Measurements from ENCODE around the gene ARMC3. TPM values are rescaled to one million over a fixed set of nuclear protein-coding genes. Genes with fewer than 3 reads are reported as not detected.
A peak's percentile ranks its signal among the peaks of the same experiment; 100 is the strongest.

ARMC3 gene
- polyA plus RNA-seq, 2 of the 4 experiments (the other 2 are of a cell fraction), result 0.09 to 0.59 TPM

- ATAC-seq, result no peak
- no peaks in the 10 kb centered on the region for H3K4me1 ChIP-seq
- no peak for TF ChIP-seq MYC (IDR thresholded peaks at IDR 0.05; ENCODE audit: borderline replicate concordance, low read length)
- no peak for DNase-seq (ENCODE audit: low read depth in 1 of 2, low spot score in 1 of 2)
- H3K4me3 ChIP-seq, result no peak overlapping the region
- ChIA-PET CTCF (interaction anchor here (0.8 kb wide), 1 partner anchor 741 kb away, joined by 3 read pairs; no protein-coding TSS in a partner anchor), POLR2A (no interaction called here)
- 0 out of 3 replicates have a peak, but pooled peaks cover 3% of the 10 kb centered on the region for H3K9me3 ChIP-seq
- no peak overlapping the region for H3K27ac ChIP-seq
- 52% methylated on average over 5 of the region's 5 CpGs for WGBS (ENCODE audit: missing lambda C conversion rate)
- no peak for FAIRE-seq
- H3K4me2 ChIP-seq, result no peak overlapping the region
These were observed 110.3 kb downstream of the ARMC3 start for GRCh38 chr10:23038172-23038571.

- WGBS (ENCODE audit: missing lambda C conversion rate), result 32% methylated on average over 2 of the region's 2 CpGs
- POLR2A ChIA-PET, result no interaction called here
- no peak for TF ChIP-seq EP300 (IDR thresholded peaks at IDR 0.05)
- no peak for TF ChIP-seq HOXA7 (CRISPR knock-in tag; IDR thresholded peaks at IDR 0.05)
- no peak for TF ChIP-seq CBX8 (IDR thresholded peaks at IDR 0.05)
- Histone ChIP-seq H3K4me3 (no peak overlapping the region), H3K4me1 (no peaks in the 10 kb centered on the region), H3K27ac (no peak overlapping the region), H3K4me2 (no peak overlapping the region), H3K9me3 (0 out of 3 replicates have a peak, but pooled peaks cover 3% of the 10 kb centered on the region)
- FAIRE-seq, result no peak
- CTCF ChIA-PET, result no interaction called here
- no peak for DNase-seq (ENCODE audit: low read depth in 1 of 2, low spot score in 1 of 2)
- ATAC-seq, result no peak
These were observed 112.1 kb downstream of the ARMC3 start for GRCh38 chr10:23040002-23040401.

GRCh38 chr10:23046027-23046426 lies 118.2 kb downstream of the ARMC3 start:
- ChIA-PET POLR2A (no interaction called here), CTCF (no interaction called here)
- Histone ChIP-seq H3K4me1 (peaks cover 11% of the 10 kb centered on the region; the same call in 1 of the 3 replicates), H3K9me3 (no peaks in the 10 kb centered on the region), H3K4me2 (no peak overlapping the region), H3K27ac (no peak overlapping the region), H3K4me3 (no peak overlapping the region)
- WGBS (ENCODE audit: missing lambda C conversion rate), result 45% methylated on average over 4 of the region's 4 CpGs
- ATAC-seq (no peak), DNase-seq (ENCODE audit: low read depth in 1 of 2, low spot score in 1 of 2) (no peak), FAIRE-seq (no peak)
- TF ChIP-seq RCOR1 (IDR thresholded peaks at IDR 0.05; ENCODE audit: low read depth, low read length), result no peak

GRCh38 chr10:23047201-23048050 lies 119.6 kb downstream of the ARMC3 start:
- Histone ChIP-seq H3K4me2 (peak overlapping the region; percentile 13; the same call in 1 of the 3 replicates), H3K4me3 (no peak overlapping the region), H3K4me1 (peaks cover 11% of the 10 kb centered on the region; the same call in 1 of the 3 replicates), H3K27ac (no peak overlapping the region), H3K9me3 (no peaks in the 10 kb centered on the region; the same call in 2 of the 3 replicates)
- no peak for TF ChIP-seq HOXA7 (CRISPR knock-in tag; IDR thresholded peaks at IDR 0.05)
- TF ChIP-seq KDM1A (IDR thresholded peaks at IDR 0.05; ENCODE audit: low read depth), result no peak
- no peak for TF ChIP-seq EP300 (IDR thresholded peaks at IDR 0.05)
- TF ChIP-seq BHLHE40 (IDR thresholded peaks at IDR 0.05; ENCODE audit: low read depth, low read length), result no peak
- TF ChIP-seq JUNB (IDR thresholded peaks at IDR 0.05), result no peak
- TF ChIP-seq HDAC2 (IDR thresholded peaks at IDR 0.05), result no peak
- no peak for TF ChIP-seq FOSL2 (IDR thresholded peaks at IDR 0.05)
- no peak for TF ChIP-seq FOSL2 (CRISPR knock-in tag; IDR thresholded peaks at IDR 0.05)
- no peak for TF ChIP-seq MYC (IDR thresholded peaks at IDR 0.05; ENCODE audit: borderline replicate concordance, low read length)
- no peak for TF ChIP-seq ZFP36 (IDR thresholded peaks at IDR 0.05; ENCODE audit: borderline replicate concordance, partially characterized antibody)
- TF ChIP-seq ZC3H11A (IDR thresholded peaks at IDR 0.05), result no peak
- TF ChIP-seq TFCP2L1 (CRISPR knock-in tag; IDR thresholded peaks at IDR 0.05), result no peak
- TF ChIP-seq ZNF302 (CRISPR knock-in tag; IDR thresholded peaks at IDR 0.05), result no peak
- TF ChIP-seq FOSB (CRISPR knock-in tag; IDR thresholded peaks at IDR 0.05), result no peak
- no peak for TF ChIP-seq CTCF (IDR thresholded peaks at IDR 0.05)
- no peak for TF ChIP-seq EHF (CRISPR knock-in tag; IDR thresholded peaks at IDR 0.05)
- no peak for TF ChIP-seq RFX5 (IDR thresholded peaks at IDR 0.05)
- no peak for TF ChIP-seq MAFK (IDR thresholded peaks at IDR 0.05; ENCODE audit: partially characterized antibody)
- no peak for TF ChIP-seq USF2 (IDR thresholded peaks at IDR 0.05)
- TF ChIP-seq EHMT2 (IDR thresholded peaks at IDR 0.05; ENCODE audit: low read depth), result no peak
- ChIA-PET CTCF (interaction anchor here (1.1 kb wide), 1 partner anchor 82 kb away, joined by 3 read pairs; no protein-coding TSS in a partner anchor), POLR2A (no interaction called here)
- DNase-seq (ENCODE audit: low read depth in 1 of 2, low spot score in 1 of 2), result peak in 1 of 2 experiments; percentile 15
- no peak for FAIRE-seq
- peak in 1 of 2 experiments; percentile 34; a peak in 1 of 6 replicates for ATAC-seq
- WGBS (ENCODE audit: missing lambda C conversion rate), result 55% methylated on average over 9 of the region's 9 CpGs
